ENCODE results near the gene RGS6.

RGS6 gene

DNA sequence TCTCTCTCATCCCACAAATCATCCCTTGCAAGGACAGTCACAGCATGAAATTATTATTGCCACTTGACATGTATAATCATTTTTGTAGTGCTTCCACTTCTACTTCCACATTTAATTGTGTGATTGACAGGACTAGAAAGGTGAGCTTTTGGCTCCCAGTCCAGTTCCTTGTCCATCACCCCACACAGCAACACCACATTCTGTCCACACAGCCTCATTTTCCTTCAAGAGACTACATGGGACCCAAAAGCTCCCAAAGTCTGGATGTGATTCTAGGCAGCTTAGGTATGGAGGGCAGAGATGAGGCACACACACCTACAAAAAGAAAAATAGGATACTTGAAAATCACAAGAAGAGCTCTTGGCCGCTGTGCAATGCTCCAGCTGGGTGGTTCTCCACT lies 595.4 kb downstream of the RGS6 start:
- DNase-seq (ENCODE audit: extremely low read depth, low read depth), result no peak
- TF ChIP-seq, protein P1, sequence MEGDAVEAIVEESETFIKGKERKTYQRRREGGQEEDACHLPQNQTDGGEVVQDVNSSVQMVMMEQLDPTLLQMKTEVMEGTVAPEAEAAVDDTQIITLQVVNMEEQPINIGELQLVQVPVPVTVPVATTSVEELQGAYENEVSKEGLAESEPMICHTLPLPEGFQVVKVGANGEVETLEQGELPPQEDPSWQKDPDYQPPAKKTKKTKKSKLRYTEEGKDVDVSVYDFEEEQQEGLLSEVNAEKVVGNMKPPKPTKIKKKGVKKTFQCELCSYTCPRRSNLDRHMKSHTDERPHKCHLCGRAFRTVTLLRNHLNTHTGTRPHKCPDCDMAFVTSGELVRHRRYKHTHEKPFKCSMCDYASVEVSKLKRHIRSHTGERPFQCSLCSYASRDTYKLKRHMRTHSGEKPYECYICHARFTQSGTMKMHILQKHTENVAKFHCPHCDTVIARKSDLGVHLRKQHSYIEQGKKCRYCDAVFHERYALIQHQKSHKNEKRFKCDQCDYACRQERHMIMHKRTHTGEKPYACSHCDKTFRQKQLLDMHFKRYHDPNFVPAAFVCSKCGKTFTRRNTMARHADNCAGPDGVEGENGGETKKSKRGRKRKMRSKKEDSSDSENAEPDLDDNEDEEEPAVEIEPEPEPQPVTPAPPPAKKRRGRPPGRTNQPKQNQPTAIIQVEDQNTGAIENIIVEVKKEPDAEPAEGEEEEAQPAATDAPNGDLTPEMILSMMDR (IDR thresholded peaks at IDR 0.05; ENCODE audit: low read depth, low read length), result no peak

DNA sequence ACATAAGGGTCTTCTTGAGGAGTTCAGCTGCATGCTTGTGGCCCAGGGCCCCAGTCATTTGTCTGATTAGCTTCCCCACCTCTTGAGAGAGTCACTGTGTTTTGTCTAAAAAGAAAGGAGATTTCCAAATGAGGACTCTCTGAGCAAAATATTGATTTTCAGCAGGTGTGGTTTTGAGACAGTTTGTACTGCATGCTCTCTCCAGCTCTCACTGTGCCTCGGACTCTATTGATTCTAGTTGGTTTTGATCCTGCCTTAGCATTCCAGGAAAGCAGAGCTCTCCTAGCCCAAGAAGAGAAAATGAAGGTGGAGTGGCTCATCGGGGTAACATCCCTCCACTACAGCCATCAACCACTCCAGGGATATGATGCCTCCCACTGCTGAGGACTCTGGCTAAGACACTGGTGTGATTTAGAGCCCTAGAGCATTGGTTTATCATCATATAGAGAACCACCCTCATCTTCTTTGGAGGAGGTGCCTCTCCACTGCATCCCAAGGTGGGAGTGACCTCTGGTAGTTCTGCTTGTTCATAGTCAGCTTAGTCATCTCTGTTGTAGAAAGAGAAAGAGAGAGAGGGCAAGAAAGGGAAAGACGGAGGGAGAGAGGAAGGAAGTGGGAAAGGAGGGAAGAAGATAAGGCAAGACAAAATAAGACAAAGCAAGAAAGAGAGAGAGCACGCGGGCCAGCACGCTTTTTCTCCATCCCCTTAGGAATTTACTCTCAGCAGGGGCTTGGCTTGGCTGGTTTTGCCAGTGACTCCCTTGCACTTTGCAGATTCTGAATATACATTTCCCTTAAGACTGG lies 596.0 kb downstream of the RGS6 start:
- no peak for DNase-seq (ENCODE audit: extremely low read depth, low read depth)

DNA sequence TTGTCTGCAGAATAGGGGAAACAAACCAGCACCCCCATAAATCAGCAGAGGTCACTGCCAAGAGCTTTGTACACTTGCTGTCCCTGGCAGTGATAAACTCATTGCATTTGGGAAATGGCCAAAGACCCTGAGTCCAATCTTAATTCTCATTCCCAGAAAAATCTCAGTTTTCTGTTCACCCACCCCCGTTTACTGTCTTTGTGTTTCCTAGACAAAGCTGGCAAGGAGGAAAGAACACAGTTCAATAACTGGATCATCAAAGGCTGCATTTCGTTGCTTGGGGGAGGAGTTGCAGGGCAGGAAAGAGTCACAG lies 596.6 kb downstream of the RGS6 start:
- DNase-seq (ENCODE audit: extremely low read depth, low read depth), result no peak
- TF ChIP-seq, protein P1 (IDR thresholded peaks at IDR 0.05; ENCODE audit: low read depth, low read length), result no peak

More for the DNA sequence above, 596.0 kb downstream of the RGS6 start:
- TF ChIP-seq, protein P1 (IDR thresholded peaks at IDR 0.05; ENCODE audit: low read depth, low read length), result no peak

DNA sequence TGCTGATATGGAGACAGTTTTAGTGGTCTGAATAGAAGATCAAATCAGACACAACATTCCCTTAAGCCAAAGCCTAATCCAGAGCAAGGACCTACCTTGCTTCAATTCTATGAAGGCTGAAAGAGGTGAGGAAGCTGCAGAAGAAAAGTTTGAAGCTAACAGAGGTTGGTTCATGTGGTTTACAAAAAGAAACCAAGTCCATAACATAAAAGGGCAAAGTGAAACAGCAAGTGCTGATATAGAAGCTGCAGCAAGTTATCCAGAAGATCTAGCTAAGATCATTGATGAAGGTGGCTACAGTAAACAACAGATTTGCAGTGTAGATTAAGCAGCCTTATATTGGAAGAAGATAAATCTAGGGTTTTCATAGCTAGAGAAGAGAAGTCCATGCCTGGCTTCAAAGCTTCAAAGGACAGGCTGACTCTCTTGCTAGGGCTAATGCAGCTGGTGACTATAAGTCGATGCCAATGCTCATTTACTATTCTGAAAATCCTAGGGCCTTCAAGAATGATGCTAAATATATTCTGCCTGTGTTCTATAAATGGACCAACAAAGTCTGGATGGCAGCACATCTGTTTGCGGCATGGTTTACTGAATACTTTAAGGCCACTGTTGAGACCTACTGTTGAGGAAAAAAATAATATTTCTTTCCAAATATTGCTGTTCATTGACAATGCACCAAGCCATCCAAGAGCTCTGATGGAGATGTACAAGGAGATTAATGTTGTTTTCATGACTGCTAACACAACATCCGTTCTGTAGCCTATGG lies 600.6 kb downstream of the RGS6 start:
- no peak for DNase-seq (ENCODE audit: extremely low read depth, low read depth)
- TF ChIP-seq, protein P1 (IDR thresholded peaks at IDR 0.05; ENCODE audit: low read depth, low read length), result no peak

DNA sequence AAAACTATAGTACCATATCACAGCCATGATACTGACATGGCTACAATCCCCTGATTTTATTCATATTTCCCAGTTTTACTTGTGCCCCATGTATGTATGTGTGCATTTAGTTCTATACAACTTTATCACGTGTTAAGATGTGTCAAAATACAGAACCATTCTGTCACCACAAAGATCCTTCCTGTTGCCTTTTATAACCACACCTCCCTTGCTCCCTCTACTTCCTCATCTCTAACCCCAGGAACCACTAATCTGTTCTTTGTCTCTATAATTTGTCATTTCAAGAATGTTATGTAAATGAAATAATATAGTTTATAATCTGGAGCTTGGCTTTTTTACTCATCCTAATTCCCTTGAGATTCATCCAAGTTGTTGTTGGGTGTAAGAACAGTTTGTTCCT lies 603.3 kb downstream of the RGS6 start:
- no peak for DNase-seq (ENCODE audit: extremely low read depth, low read depth)
- TF ChIP-seq, protein P1 (IDR thresholded peaks at IDR 0.05; ENCODE audit: low read depth, low read length), result no peak

DNA sequence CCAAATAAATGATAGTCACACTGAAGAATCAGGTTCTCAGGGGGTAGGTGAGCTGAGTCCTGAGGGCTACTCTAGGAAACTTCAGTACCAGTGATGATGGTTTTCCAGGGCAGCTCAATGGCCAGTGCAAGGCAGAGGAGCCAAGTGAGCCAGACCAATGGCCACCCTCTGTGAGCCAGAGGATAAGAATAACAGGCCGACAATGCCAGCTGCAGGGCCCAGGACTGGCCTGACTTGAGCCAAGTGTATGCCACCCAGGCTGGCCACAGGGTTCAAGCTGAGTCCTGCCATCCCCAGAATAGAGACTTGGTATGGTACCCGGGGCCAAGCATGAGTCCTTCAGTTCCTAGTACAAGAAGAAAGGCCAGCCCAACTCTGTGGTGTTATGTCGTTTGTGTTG lies 606.2 kb downstream of the RGS6 start:
- no peak for DNase-seq (ENCODE audit: extremely low read depth, low read depth)
- TF ChIP-seq, protein P1 (IDR thresholded peaks at IDR 0.05; ENCODE audit: low read depth, low read length), result no peak

DNA sequence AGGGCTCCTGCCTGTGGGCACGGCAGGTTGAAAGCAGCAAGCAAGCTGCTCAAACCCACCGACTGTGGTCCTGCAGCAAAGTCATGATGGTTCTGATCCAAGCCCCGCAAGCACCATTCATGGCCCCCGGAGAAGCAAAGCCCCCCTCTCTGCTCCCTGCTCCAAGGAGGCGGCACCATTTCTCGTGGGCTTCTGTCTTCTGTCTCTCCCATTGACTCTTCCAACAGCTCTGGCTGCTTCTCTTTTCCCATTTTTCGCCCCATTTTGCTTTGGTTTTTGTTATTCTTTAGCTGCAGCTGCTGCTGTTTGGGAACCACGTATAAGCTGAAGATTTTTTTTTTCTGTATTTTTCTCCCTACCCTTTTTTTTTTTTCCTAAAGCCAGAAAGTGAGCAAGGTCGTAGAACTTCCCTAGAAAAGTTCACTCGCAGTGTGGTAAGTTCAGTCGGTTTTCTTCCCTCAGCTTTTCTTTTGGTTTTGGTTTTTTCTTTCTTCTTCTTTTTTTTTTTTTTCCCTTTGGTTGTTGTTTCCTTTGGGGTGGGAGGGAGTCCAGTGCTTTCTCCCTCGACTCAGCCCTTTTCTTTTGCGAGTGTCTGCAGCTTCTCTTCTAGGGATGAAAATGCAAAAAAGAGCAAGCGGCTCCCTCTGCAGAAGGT lies 607.6 kb downstream of the RGS6 start:
- DNase-seq (ENCODE audit: extremely low read depth, low read depth), result no peak

More for the DNA sequence above, 607.6 kb downstream of the RGS6 start:
- TF ChIP-seq, protein P1 (IDR thresholded peaks at IDR 0.05; ENCODE audit: low read depth, low read length), result no peak
